ENCODE results near the gene CWF19L2.
"Not testable (repeated sequence)": the region's sequence is repeated elsewhere in the genome, so short reads cannot be mapped to it uniquely, and the experiment has no call there.

Gene CWF19L2

GRCh38 chr11:107438148-107438547 lies 19.5 kb downstream of the CWF19L2 start:
- DNase-seq (ENCODE audit: low read depth): no peak

GRCh38 chr11:107430525-107430924 lies 27.1 kb downstream of the CWF19L2 start:
- DNase-seq (ENCODE audit: low read depth): no peak

GRCh38 chr11:107427569-107428180 lies 29.9 kb downstream of the CWF19L2 start:
- no peak for DNase-seq (ENCODE audit: low read depth)

GRCh38 chr11:107413352-107413751 lies 44.3 kb downstream of the CWF19L2 start:
- no peak for DNase-seq (ENCODE audit: low read depth)

- no peak for DNase-seq (ENCODE audit: low read depth)
Measured at GRCh38 chr11:107408762-107409211, 48.8 kb downstream of the CWF19L2 start.

- DNase-seq (ENCODE audit: low read depth): no peak
Measured at GRCh38 chr11:107405260-107405659, 52.4 kb downstream of the CWF19L2 start.

- not testable (repeated sequence) for DNase-seq (ENCODE audit: low read depth)
Measured at GRCh38 chr11:107401131-107401530, 56.5 kb downstream of the CWF19L2 start.

- no peak for DNase-seq (ENCODE audit: low read depth)
Measured at GRCh38 chr11:107397357-107397756, 60.3 kb downstream of the CWF19L2 start.

- no peak for DNase-seq (ENCODE audit: low read depth)
Measured at GRCh38 chr11:107392611-107393010, 65.0 kb downstream of the CWF19L2 start.

- DNase-seq (ENCODE audit: low read depth): not testable (repeated sequence)
Measured at GRCh38 chr11:107390701-107391100, 66.9 kb downstream of the CWF19L2 start.

- DNase-seq (ENCODE audit: low read depth): no peak
Measured at GRCh38 chr11:107387666-107388065, 70.0 kb downstream of the CWF19L2 start.

GRCh38 chr11:107385361-107385981 lies 72.2 kb downstream of the CWF19L2 start:
- no peak for DNase-seq (ENCODE audit: low read depth)

GRCh38 chr11:107384144-107384852 lies 73.3 kb downstream of the CWF19L2 start:
- no peak for DNase-seq (ENCODE audit: low read depth)

GRCh38 chr11:107372439-107372838 lies 85.2 kb downstream of the CWF19L2 start:
- no peak for DNase-seq (ENCODE audit: low read depth)

- no peak for DNase-seq (ENCODE audit: low read depth)
Measured at GRCh38 chr11:107370390-107370789, 87.2 kb downstream of the CWF19L2 start.

- DNase-seq (ENCODE audit: low read depth): no peak
Measured at GRCh38 chr11:107359701-107360100, 97.9 kb downstream of the CWF19L2 start.

GRCh38 chr11:107357877-107358276 lies 99.7 kb downstream of the CWF19L2 start:
- DNase-seq (ENCODE audit: low read depth): no peak

GRCh38 chr11:107354780-107355179 lies 102.8 kb downstream of the CWF19L2 start:
- no peak for DNase-seq (ENCODE audit: low read depth)

- DNase-seq (ENCODE audit: low read depth): no peak
Measured at GRCh38 chr11:107337917-107338316, 119.7 kb downstream of the CWF19L2 start.

GRCh38 chr11:107331728-107332127 lies 125.9 kb downstream of the CWF19L2 start:
- no peak for DNase-seq (ENCODE audit: low read depth)

GRCh38 chr11:107329164-107329563 lies 128.5 kb downstream of the CWF19L2 start:
- DNase-seq (ENCODE audit: low read depth): no peak

- no peak for DNase-seq (ENCODE audit: low read depth)
Measured at GRCh38 chr11:107316426-107316825, 141.2 kb downstream of the CWF19L2 start.

- DNase-seq (ENCODE audit: low read depth): no peak
Measured at GRCh38 chr11:107307991-107308390, 149.6 kb downstream of the CWF19L2 start.

All from CMK (cell line).